Naive B cell (primary cell): ENCODE data around the gene CYP11A1. TPM values are rescaled to one million over a fixed set of nuclear protein-coding genes. Genes with fewer than 3 reads are reported as not detected.
"Not testable (repeated sequence)": the region's sequence is repeated elsewhere in the genome, so short reads cannot be mapped to it uniquely, and the experiment has no call there.

Experiments used
- ATAC-seq, 2 donors: fragments of 150-1000 bp; cut with Tn5 transposase; 2 replicates each; pipeline ENCODE4 v1.10.0; 2021; ENCODE audit warnings: low read depth in 2 of 2, mild to moderate bottlenecking in 2 of 2, moderate library complexity in 2 of 2
- DNase-seq: peaks from one replicate; pipeline ENCODE4 v3.0.0; 2022
- H3K27ac Mint-ChIP-seq, 6 donors: one replicate each; pipeline ENCODE4 v1.8.0; 2020 to 2022; ENCODE audit warnings: mild to moderate bottlenecking in 6 of 6, mixed read lengths in 6 of 6, moderate library complexity in 5 of 6, inconsistent platforms in 2 of 6
- H3K27me3 Mint-ChIP-seq, 3 donors: one replicate each; pipeline ENCODE4 v1.8.0; 2021 to 2022; ENCODE audit warnings: mixed read lengths in 3 of 3, mild to moderate bottlenecking in 1 of 3
- H3K36me3 Mint-ChIP-seq, 2 donors: one replicate each; pipeline ENCODE4 v1.8.0; 2020 to 2022; ENCODE audit warnings: mixed read lengths in 2 of 2, inconsistent platforms in 1 of 2, mild to moderate bottlenecking in 1 of 2
- H3K4me1 Mint-ChIP-seq, 3 donors: one replicate each; pipeline ENCODE4 v1.8.0; 2020 to 2022; ENCODE audit warnings: mixed read lengths in 3 of 3, inconsistent platforms in 1 of 3, mild to moderate bottlenecking in 1 of 3, moderate library complexity in 1 of 3
- H3K4me3 Mint-ChIP-seq, 8 donors: one replicate each; pipeline ENCODE4 v1.8.0; 2020 to 2022; ENCODE audit warnings: mild to moderate bottlenecking in 8 of 8, mixed read lengths in 8 of 8, moderate library complexity in 8 of 8, inconsistent platforms in 2 of 8
- H3K9me3 Mint-ChIP-seq, 7 donors: one replicate each; pipeline ENCODE4 v1.8.0; 2020 to 2022; ENCODE audit warnings: mixed read lengths in 7 of 7, mild to moderate bottlenecking in 5 of 7, inconsistent platforms in 2 of 7, moderate library complexity in 1 of 7
- polyA plus RNA-seq, 6 donors: library from polyadenylated mRNA; unstranded; fragments of 300-500 nt; fragmentation: Illumina TruSeq; gene quantifications; one replicate each; pipeline ENCODE4 v1.2.3, GENCODE V29; 2021; ENCODE audit warnings: low read depth in 6 of 6

CYP11A1 gene
- polyA plus RNA-seq, 6 donors from 2014 or later = not detected

DNA sequence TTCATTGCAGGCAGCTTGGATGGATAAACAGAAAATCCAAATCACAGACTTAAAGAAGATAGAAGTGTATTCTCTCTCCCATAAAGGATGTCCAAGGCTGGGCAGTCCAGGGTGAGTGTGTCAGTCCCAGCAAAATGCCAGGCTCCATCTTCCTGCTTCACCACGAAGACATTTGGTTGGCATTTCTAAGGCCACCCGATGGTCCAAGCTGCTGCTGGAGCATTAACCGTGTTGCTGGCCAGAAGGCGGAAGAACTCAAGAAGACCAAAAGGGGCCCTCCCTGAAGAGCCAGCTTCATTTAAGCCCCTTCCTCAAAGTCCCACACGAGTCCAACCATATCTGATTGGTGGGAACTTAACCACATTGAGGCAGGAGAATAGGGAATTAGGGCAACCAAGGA is 3.0 kb upstream of the CYP11A1 start:
- no peak for ATAC-seq
- peaks cover 11 to 22% (median 17%) of the 10 kb centered on the region in 3 donors for H3K4me1 Mint-ChIP-seq
- H3K27me3 Mint-ChIP-seq = peaks cover 24 to 61% (median 42%) of the 10 kb centered on the region in 3 donors
- DNase-seq = no peak
- no peaks in the 10 kb centered on the region for H3K9me3 Mint-ChIP-seq
- no peaks in the 10 kb centered on the region for H3K36me3 Mint-ChIP-seq
- no peak overlapping the region for H3K4me3 Mint-ChIP-seq
- H3K27ac Mint-ChIP-seq = no peak overlapping the region

DNA sequence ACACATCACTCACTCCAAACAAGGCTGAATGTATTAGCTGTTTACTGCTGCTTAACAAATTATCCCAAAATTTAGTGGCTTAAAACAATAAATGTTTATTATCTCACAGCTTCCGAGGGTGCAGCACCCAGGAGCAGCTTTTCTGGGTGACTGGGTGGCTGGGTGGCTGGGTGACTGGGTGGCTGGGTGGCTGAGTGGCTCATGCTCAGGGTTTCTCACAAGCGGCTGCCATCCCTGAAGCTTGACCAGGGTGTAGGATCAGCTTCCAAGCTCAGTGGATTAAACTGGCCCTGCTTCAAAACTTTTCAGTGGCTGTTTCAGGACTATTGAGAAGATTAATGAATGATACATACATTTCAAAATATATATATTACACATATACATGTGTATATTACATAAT is 2.3 kb upstream of the CYP11A1 start:
- H3K4me3 Mint-ChIP-seq = no peak overlapping the region
- H3K36me3 Mint-ChIP-seq = no peaks in the 10 kb centered on the region
- H3K27ac Mint-ChIP-seq = no peak overlapping the region
- no peak for ATAC-seq
- H3K27me3 Mint-ChIP-seq = peaks cover 25 to 68% (median 49%) of the 10 kb centered on the region in 3 donors
- DNase-seq = no peak
- H3K4me1 Mint-ChIP-seq = peaks cover 7 to 19% (median 11%) of the 10 kb centered on the region in 3 donors
- H3K9me3 Mint-ChIP-seq = no peaks in the 10 kb centered on the region

DNA sequence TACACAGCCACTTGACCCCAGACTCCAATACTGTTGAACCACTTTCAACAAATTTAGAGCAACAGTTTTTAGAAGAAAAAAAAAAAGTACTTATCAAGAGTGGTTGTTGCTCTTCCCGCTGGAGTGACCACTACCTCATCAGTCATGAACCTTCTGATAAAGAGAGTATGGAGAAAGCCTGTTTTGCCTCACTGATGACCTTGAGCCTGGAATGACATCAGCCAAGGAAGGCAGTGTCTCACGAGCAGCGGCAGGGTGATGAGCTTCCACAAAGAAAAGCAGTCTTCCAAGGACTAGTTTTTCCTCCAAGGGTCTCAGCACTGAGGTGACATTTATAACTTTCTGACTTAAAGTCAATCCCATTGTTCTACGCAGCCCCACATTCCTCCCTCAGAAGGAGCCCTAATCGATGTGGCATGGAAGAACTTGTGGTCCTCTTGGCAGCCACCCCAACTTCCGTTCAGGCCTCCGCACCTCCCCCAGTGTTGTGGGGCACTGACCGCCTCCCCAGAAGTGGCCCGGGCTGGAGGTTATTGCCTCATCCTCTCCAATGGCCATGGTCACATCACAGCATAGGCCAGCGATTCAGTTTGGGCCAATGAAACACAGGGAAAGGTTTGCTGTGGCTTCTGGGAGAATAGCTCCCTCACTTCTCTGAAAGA is 1.8 kb upstream of the CYP11A1 start:
- ATAC-seq = no peak
- peaks cover 30 to 73% (median 54%) of the 10 kb centered on the region in 3 donors for H3K27me3 Mint-ChIP-seq
- H3K4me1 Mint-ChIP-seq = peaks cover 3 to 15% (median 6%) of the 10 kb centered on the region in 3 donors
- no peak for DNase-seq
- H3K4me3 Mint-ChIP-seq = peak overlapping the region in 1 of 8 donors; percentile 43
- no peaks in the 10 kb centered on the region for H3K9me3 Mint-ChIP-seq
- H3K36me3 Mint-ChIP-seq = no peaks in the 10 kb centered on the region
- H3K27ac Mint-ChIP-seq = no peak overlapping the region

DNA sequence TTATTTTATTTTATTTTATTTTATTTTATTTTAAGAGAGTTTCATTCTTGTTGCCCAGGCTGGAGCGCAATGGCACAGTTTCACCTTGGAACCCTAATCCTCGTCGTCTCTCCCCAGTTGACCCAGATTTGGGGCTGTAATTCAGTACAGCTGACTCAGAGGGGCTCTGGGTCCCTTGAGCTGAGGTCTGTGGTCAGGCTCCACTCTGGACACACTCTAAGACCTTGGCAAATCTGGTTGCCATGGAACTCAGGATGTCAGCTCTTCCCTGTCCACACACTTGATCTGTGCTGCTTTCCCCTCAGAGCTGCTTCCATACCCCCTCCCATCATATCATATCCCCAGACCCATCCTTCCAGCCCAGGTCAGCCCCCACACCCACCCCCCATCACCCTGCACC is 675 bp upstream of the CYP11A1 start:
- peaks cover 34 to 82% (median 56%) of the 10 kb centered on the region in 3 donors for H3K27me3 Mint-ChIP-seq
- ATAC-seq (no peak), DNase-seq (no peak)
- peaks cover 2 to 7% (median 3%) of the 10 kb centered on the region in 3 donors for H3K4me1 Mint-ChIP-seq
- H3K9me3 Mint-ChIP-seq = no peaks in the 10 kb centered on the region
- H3K36me3 Mint-ChIP-seq = no peaks in the 10 kb centered on the region
- no peak overlapping the region for H3K27ac Mint-ChIP-seq
- peak overlapping the region in 1 of 8 donors; percentile 33 for H3K4me3 Mint-ChIP-seq

- no peak overlapping the region for H3K27ac Mint-ChIP-seq
- ATAC-seq (peak; percentile 61), DNase-seq (no peak)
- no peaks in the 10 kb centered on the region for H3K9me3 Mint-ChIP-seq
- H3K4me1 Mint-ChIP-seq = peaks cover 2 to 7% (median 3%) of the 10 kb centered on the region in 3 donors
- no peaks in the 10 kb centered on the region for H3K36me3 Mint-ChIP-seq
- peaks cover 38 to 66% (median 42%) of the 10 kb centered on the region in 3 donors for H3K27me3 Mint-ChIP-seq
- peak overlapping the region; percentile 33 to 85 (median 72) for H3K4me3 Mint-ChIP-seq
These were observed 1.6 kb downstream of the CYP11A1 start for GRCh38 chr15:74365598-74366445.

DNA sequence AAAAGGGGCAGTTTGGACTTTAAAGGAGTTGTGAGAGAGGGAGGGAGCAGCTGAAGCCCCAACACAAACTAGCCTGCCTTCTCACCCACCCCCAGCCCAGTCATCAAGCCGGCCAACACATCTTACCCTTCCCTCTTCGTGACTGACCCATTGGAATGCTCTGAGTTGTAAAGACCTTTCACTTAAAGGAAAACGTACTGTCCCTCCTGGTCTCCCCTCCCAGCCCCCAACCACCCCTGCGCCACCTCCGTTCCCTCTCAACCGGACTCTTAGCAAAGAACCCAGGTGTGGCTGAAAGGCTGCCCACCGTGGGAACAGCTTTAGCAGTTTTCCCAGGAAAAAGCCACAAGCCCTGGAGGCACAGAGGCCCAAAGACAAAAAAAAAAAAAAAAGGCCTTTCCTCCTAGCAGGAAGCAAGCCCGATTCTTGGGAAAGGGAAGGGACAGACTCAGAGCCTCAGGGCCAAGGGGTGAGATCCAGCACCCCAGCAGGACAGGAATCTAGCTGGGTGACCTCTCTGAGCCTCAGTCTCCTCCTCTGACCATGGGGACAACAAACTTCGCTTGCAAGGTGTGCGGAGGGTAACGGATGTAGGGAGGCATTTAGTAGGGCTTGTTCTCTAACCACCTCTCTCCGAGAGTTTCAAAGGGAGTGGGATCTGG is 2.4 kb downstream of the CYP11A1 start:
- peak overlapping the region in 1 of 6 donors; percentile 70 for H3K27ac Mint-ChIP-seq
- H3K4me3 Mint-ChIP-seq = peak overlapping the region; percentile 33 to 85 (median 73)
- no peak for ATAC-seq
- H3K4me1 Mint-ChIP-seq = peaks cover 2 to 7% (median 3%) of the 10 kb centered on the region in 3 donors
- H3K27me3 Mint-ChIP-seq = peaks cover 31 to 59% (median 36%) of the 10 kb centered on the region in 3 donors
- H3K9me3 Mint-ChIP-seq = no peaks in the 10 kb centered on the region
- H3K36me3 Mint-ChIP-seq = no peaks in the 10 kb centered on the region
- no peak for DNase-seq

DNA sequence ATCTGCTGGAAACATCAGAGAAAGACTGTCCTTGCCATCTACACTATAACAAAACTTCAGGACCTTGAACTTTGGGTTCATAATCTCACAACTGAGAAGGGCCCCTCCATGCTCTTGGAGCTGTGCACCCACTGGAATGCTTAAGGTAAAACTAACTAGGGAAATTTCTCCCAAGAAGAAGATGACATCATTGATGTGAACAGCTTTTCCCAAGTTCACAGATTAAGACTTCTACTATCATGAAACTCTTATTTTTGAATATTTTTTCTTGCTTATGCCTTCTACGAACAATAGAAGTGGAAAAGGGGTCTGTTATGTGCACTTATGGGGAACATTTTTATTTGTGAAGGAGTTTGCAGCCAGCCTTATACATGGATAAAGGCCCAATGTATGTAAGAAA is 5.0 kb downstream of the CYP11A1 start:
- ATAC-seq (no peak), DNase-seq (no peak)
- Mint-ChIP-seq H3K4me1 (peaks cover 2 to 7% (median 3%) of the 10 kb centered on the region in 3 donors), H3K27me3 (peaks cover 15 to 35% (median 18%) of the 10 kb centered on the region in 3 donors), H3K9me3 (no peaks in the 10 kb centered on the region), H3K36me3 (no peaks in the 10 kb centered on the region), H3K27ac (no peak overlapping the region), H3K4me3 (no peak overlapping the region)

GRCh38 chr15:74360855-74361254 is 6.6 kb downstream of the CYP11A1 start:
- not testable (repeated sequence) for DNase-seq, H3K9me3 Mint-ChIP-seq, H3K4me3 Mint-ChIP-seq, H3K27ac Mint-ChIP-seq, H3K36me3 Mint-ChIP-seq, H3K4me1 Mint-ChIP-seq, ATAC-seq
- peaks cover 15 to 24% (median 18%) of the 10 kb centered on the region in 3 donors for H3K27me3 Mint-ChIP-seq

- H3K4me3 Mint-ChIP-seq, H3K27ac Mint-ChIP-seq, H3K4me1 Mint-ChIP-seq, ATAC-seq, DNase-seq: not testable (repeated sequence)
- Mint-ChIP-seq H3K27me3 (peaks cover 18 to 24% (median 21%) of the 10 kb centered on the region in 3 donors), H3K9me3 (peaks cover 5 to 13% (median 9%) of the 10 kb centered on the region in 7 donors), H3K36me3 (peaks cover 0 to 14% of the 10 kb centered on the region in 2 donors)
These were observed 8.1 kb downstream of the CYP11A1 start for GRCh38 chr15:74359376-74359775.

DNA sequence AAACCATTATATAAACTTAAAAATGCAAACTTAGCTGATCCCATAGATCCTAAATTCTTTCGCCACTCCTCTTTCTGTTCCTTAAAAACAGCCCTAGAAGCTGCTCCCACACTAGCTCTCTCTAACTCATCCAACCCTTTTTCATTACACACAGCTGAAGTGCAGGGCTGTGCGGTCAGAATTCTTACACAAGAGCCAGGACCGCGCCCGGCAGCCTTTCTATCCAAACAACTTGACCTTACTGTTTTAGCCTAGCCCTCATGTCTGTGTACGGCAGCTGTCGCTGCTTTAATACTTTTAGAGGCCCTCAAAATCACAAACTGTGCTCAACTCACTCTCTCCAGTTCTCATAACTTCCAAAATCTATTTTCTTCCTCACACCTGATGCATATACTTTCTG is 9.9 kb downstream of the CYP11A1 start:
- not testable (repeated sequence) for DNase-seq, H3K4me1 Mint-ChIP-seq, ATAC-seq, H3K4me3 Mint-ChIP-seq, H3K27ac Mint-ChIP-seq
- Mint-ChIP-seq H3K9me3 (peaks cover 8 to 26% (median 18%) of the 10 kb centered on the region in 7 donors), H3K36me3 (peaks cover 0 to 16% of the 10 kb centered on the region in 2 donors), H3K27me3 (peaks cover 11 to 17% (median 17%) of the 10 kb centered on the region in 3 donors)

DNA sequence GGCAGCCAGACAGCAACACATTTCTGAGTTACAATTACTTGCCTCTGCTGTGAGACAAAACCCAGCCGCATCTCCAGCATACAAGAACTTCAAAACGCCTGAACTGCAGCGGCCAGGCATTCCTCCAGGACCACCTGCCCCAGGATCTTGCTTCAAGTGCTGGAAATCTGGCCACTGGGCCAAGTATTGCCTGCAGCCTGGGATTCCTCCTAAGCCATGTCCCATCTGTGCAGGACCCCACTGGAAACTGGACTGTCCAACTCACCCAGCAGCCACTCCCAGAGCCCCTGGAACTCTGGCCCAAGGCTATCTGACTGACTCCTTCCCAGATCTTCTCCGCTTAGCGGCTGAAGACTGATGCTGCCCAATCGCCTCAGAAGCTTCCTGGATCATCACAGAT is 11.4 kb downstream of the CYP11A1 start:
- Mint-ChIP-seq H3K9me3 (peaks cover 8 to 26% (median 18%) of the 10 kb centered on the region in 7 donors), H3K36me3 (peaks cover 0 to 16% of the 10 kb centered on the region in 2 donors), H3K27me3 (peaks cover 9 to 22% (median 17%) of the 10 kb centered on the region in 3 donors)
- H3K4me1 Mint-ChIP-seq, DNase-seq, ATAC-seq, H3K27ac Mint-ChIP-seq, H3K4me3 Mint-ChIP-seq: not testable (repeated sequence)

- not testable (repeated sequence) for H3K27ac Mint-ChIP-seq
These were observed 13.5 kb downstream of the CYP11A1 start for GRCh38 chr15:74353992-74354391.

GRCh38 chr15:74352393-74352910 is 15.0 kb downstream of the CYP11A1 start:
- peaks cover 8 to 26% (median 18%) of the 10 kb centered on the region in 7 donors for H3K9me3 Mint-ChIP-seq
- no peak overlapping the region for H3K27ac Mint-ChIP-seq
- ATAC-seq (no peak), DNase-seq (no peak)
- peaks cover 0 to 16% of the 10 kb centered on the region in 2 donors for H3K36me3 Mint-ChIP-seq
- H3K4me1 Mint-ChIP-seq = no peaks in the 10 kb centered on the region
- H3K27me3 Mint-ChIP-seq = peaks cover 10 to 26% (median 20%) of the 10 kb centered on the region in 3 donors
- no peak overlapping the region for H3K4me3 Mint-ChIP-seq

More at GRCh38 chr15:74353992-74354391, 13.5 kb downstream of the CYP11A1 start:
- H3K4me3 Mint-ChIP-seq, ATAC-seq, H3K4me1 Mint-ChIP-seq, DNase-seq: not testable (repeated sequence)
- H3K9me3 Mint-ChIP-seq = peaks cover 8 to 26% (median 18%) of the 10 kb centered on the region in 7 donors
- peaks cover 9 to 26% (median 17%) of the 10 kb centered on the region in 3 donors for H3K27me3 Mint-ChIP-seq
- H3K36me3 Mint-ChIP-seq = peaks cover 0 to 16% of the 10 kb centered on the region in 2 donors
